Activated CD8-positive, alpha-beta memory T cell treated with anti-CD3 and anti-CD28 coated beads, Interleukin-2, amount 50 U/mL, for 1 hour (primary cell): ENCODE data around the gene TET1.
"Not testable (repeated sequence)": the region's sequence is repeated elsewhere in the genome, so short reads cannot be mapped to it uniquely, and the experiment has no call there.

Source experiments
- DNase-seq: peaks from one replicate; pipeline ENCODE4 v3.0.0-alpha.2; 2020; ENCODE audit errors: extremely low read depth

TET1 gene

DNA sequence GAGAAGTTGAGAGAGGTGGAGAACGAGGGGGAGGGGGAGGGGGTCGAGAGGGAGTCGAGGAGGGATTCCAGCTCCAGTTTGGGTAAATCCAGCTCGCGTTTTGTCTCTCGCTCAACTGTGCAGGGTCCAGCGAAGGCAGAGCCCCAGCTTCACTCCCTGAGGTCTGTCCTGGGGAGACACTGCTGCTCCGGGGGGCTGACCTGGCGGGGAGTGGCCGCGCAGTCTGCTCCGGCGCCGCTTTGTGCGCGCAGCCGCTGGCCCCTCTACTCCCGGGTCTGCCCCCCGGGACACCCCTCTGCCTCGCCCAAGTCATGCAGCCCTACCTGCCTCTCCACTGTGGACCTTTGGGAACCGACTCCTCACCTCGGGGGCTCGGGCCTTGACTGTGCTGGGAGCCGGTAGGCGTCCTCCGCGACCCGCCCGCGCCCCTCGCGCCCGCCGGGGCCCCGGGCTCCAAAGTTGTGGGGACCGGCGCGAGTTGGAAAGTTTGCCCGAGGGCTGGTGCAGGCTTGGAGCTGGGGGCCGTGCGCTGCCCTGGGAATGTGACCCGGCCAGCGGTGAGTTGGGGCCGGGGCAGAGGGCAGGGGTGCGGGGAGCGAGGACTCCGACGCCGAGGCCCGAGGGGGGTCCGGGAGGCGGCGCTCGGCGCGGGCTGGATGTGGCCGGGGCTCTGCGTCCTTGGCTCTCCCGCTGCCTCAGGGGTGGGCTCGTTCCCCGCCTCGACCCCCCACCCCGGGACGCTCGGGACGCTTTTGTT is at the start of gene TET1:
Gene TET1, plus strand, starts transcription at position 152 of the 757 bp plus-strand sequence. CDS start 12,002 bp downstream, outside the sequence.
- DNase-seq: no peak

DNA sequence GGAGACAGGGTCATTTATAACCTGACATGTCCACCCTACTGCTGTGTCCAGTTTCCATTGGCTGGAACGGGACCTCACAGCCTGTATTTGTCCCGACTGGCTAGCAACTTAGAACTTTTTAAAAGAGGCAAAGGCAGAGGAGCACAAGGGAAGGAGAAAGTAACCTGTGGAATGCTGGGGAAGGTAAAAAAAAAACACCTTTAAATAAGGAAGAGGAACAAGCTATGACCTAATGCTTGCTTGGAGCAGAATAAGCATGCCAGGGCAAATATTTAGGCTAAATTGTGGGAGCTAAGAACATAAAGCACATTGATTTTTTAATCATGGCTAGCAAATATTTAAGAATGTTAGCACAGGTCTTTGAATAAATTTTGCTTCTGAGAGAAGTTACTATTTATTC is 43.9 kb upstream of the TET1 start:
- DNase-seq: not testable (repeated sequence)

- no peak for DNase-seq
Measured at GRCh38 chr10:68516766-68517165, 43.4 kb upstream of the TET1 start.

DNA sequence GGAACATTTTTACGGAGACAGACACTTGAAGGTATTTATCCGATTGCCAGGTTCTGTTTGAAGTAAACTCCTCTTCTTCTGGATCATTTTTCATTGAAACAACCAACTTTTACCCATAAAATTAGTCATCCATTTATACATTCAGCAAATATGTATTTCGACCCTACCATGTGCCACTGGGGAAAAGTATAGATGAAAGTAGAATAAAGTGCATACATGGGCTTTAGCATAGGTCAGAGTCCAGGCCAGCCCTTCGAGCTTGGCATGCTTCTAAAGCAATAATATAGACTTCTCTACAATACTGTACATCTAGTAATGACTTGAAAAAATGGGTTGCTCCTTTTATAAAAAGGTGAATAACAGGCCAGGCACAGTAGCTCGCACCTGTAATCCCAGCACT is 42.9 kb upstream of the TET1 start:
- no peak for DNase-seq

DNA sequence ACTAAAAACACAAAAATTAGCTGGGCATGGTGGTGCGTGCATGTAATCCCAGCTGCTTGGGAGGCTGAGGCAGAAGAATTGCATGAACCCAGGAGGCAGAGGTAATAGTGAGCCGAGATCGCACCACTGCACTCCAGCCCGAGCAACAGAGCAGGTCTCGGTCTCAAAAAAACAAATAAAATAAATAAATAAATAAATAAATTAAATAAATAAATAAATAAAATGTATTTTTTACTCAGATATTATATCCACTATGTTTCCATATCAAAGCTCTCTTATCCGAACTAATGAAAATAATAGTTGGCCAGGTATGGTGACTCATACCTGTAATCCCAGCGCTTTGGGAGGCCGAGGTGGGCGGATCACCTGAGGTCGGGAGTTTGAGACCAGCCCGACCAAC is 41.5 kb upstream of the TET1 start:
- DNase-seq: not testable (repeated sequence)

- DNase-seq: not testable (repeated sequence)
Measured at GRCh38 chr10:68525490-68526038, 34.6 kb upstream of the TET1 start.

DNA sequence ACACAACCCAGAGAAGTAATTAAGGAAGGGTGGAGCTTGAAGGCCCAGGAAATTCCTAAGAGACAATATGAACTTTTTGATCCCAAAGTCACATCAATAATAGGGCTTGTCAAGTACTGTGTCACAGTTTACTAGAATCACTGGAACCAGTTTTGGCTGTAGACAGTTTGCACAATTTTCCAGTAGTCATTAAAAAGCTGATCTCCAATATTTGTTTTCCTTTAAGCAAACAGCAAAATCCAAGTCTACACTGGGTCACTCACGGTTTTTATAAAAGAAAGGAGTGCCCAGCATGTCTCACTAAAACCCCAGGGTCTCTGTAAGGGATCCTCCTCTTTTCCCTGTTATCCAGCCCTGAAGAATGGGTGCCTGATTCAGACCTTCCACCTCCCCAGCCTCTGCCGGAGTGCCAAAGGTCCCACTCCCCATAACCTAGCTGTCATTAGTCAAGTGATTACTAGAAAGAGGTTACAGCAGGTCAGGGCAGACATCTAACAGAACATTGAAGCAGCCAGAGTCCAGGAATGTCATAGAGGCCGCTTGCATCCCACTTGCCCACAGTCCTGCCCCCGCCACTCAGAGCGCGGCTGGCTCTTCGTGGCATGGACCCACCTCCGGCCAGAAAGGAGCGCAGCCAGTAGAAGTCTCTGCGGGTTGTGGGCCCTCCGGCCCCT is 33.4 kb upstream of the TET1 start:
- DNase-seq: no peak

DNA sequence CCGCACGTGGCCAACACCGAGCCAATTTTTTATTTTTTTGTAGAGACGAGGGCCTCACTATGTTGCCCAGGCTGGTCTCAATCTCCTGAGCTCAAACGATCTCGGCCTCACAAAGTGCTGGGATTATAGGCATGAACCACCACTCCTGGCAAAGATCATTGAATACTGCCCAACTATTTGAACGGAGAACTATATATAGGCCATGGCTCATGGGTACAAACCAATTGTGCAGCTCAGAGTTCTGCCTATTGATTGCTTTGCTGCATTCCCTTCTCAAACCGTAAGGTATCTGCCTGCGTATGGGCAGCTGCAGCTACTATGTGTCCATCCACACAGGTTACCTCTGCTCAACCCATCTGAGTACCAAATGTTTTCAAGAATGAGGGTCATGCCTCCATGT is 23.2 kb upstream of the TET1 start:
- no peak for DNase-seq

GRCh38 chr10:68537796-68538195 is 22.3 kb upstream of the TET1 start:
- no peak for DNase-seq

DNA sequence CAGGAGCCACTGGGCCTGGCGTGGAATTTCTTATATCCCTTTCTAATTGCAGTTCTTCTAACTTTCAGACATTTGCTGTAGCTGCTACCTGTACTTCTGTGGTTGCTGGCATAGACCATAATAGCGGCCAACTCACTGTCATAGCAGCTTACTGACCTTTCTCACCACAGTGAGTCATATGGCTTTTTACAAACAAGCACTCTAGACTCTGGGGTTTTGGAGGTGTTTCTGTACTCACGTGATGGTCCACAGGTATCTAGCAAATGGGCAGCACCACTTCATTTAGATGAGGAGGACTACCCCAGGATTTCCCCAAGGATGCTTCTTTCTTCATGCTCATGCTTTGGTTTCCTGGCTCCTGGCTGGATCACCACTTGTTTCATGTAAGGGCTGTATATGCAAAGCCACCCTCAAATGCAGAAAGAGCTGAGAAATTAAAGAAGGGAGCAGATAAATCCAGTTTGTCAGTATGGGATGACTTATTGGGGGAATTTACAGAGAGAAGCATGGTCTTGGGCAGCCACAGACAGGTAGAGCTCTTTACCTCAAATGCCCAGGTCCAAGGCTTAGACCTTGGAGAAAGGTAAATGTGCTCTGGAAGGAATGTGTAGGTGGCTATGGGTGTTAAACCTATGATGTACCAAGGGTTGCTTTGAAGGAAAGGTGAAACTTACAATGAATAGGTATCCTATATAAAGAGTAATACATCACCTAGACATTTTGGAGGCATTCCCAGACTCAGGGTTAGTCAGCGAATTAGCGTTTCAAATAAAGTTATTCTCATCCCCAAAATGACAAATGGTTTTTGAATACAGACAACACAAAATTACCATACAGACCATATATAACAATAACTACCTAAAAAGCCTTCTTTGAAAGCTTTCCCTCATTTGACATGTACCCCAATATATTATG is 16.9 kb upstream of the TET1 start:
- DNase-seq: no peak

- DNase-seq: no peak
Measured at GRCh38 chr10:68550747-68551411, 9.3 kb upstream of the TET1 start.

DNA sequence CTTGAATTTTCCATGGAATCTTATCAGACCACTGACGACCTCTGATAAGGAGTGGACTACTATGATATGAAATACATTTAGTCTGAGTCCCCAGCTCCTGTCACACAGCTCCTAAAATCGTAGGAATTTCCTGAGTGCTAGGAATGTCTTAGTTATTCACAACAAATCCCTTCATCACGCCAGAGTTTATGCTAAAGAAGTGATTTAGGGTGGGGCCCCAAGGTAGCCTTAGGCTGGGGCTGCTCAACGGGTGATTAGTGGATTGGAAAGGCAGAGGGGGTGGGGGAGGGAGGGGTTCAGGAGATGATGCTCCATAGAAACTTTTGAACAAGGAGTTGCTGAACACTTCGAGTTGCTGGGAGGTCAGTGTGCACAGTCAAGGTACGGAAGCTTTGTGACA is 7.0 kb upstream of the TET1 start:
- no peak for DNase-seq

DNA sequence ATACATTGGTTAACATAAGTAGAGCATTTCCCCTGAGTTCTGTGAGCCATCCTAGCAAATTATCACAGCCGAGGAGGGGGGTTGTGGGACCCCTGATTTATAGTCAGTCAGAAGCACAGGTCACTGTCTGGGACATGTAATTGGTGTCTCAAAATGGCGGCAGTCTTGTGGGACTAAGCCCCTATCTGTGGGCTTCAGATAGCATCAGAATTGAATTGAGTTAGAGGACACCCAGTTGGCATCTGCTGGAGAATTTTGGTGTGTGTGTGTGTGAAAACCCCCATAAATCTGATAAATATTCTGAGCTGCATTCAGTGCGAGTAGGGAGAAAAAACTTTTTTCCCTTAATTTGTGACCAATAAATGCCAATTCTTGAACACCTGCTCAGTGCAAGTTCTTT is 6.5 kb upstream of the TET1 start:
- DNase-seq: no peak

- DNase-seq: no peak
Measured at GRCh38 chr10:68558478-68558877, 1.7 kb upstream of the TET1 start.

DNA sequence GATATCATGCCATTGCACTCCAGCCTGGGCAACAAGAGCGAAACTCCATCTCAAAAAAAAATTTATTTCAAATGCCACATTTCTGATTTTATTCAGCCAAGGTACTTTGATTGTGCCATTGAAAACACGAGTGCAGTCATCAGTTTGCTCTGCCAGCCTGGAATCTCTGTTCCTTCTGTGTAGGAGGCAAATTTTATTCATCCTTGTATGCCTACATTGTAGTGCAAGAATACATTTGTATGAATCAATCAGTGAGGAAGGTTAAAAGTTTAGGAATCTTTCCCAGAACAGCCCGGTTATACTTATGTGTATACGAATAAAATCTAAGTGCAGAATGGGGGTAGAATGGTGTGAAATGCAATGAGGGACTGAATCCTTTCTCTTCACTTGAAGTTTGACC is 886 bp upstream of the TET1 start:
- no peak for DNase-seq

GRCh38 chr10:68559841-68560185 is 324 bp upstream of the TET1 start:
- DNase-seq: no peak

GRCh38 chr10:68560943-68561864 is 1.1 kb downstream of the TET1 start:
- DNase-seq: no peak

DNA sequence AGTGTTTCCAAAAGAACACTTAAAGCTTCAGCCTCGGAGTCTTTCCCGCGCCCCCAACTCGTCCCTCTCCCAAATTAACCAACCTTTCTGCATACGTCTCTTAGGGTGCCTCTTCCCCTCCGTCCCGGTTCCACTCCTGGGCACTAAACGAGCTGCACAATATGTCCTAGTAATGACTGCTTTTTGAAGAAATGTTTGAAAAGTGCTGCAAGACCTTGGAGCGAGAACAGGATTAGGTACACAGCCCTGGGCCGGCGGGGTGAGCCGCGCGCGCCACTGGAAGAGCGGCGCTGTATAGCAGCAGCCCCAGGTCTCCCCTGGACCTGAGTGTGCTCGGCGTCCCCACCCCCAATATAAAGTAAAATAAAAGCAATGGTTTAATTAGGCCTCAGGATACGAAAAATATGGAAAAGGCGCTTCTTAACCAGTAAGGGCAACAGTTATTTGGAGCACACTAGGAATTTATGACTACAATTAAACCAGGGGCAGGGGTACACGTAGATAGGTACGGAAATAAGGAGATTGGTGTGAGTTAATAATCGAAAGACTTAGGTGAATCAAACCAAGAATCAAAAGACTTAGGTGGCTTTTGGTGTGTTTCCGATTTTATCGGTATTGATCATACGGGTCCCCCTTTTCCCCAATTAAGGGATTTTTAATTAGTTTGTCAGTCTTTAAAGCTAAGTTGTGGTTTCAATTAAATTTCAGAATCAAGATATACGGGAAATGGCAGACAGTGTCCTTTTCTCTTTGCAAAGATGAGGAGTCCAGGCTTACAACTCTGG is 1.9 kb downstream of the TET1 start:
- no peak for DNase-seq

GRCh38 chr10:68562661-68563570 is 2.8 kb downstream of the TET1 start:
- no peak for DNase-seq
